HS-5 (cell line): ENCODE results near the gene SIK3.

Experiments used
- DNase-seq: peaks from one replicate; pipeline ENCODE4 v3.0.0-alpha.2; 2012; ENCODE audit warnings: low read depth

Gene SIK3

DNA sequence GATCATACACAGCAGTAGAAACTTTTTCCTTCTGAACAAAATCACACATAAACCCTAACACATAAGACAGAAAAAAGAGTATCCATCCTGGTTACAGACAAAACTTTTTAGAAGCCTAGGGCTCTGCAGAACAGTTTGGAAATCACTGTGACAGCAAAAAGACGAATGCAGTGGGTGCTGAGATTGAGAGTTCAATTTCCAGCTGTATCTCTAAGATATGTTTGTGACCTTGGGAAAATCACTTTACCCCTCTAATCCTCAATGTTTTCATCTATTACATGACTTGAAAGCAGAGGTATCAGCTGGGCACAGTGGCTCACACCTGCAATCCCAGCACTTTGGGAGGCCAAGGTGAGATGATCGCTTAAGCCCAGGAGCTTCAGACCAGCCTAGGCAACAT lies 128.5 kb downstream of the SIK3 start:
- no peak for DNase-seq

DNA sequence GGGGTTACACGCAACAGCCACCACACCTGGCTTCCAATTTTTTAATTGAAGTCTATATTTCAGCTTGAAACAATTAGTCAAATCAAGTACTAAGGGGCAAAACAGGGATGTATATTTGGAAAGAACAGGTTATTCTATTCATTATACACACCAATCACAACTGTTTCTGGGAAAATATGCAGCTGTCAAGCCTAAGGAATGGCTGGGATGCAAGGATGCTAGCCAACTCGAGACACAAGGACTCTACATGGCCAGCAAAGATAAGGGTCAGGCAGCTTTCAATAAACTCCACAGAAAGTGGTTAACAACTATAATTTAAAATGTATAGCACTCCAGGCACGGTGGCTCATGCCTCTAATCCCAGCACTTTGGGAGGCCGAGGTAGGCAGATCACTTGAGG lies 134.0 kb downstream of the SIK3 start:
- DNase-seq, result no peak

DNA sequence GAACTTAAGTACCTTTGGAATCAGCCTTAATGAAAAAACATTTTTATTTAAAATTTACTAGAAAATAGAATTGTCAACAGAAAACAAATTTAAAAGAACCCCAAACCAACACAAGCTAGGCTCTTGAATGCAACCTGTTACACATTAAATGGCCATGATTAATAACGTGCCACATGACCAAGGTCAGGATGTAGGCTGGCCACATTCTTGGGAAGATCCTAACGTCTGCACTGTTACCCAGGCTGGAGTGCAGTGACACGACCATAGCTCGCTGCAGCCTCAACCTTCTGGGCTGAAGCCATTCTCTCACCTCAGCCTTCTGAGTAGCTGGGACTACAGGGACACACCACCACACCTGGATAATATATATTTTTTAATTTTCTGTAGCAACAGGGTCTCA lies 134.4 kb downstream of the SIK3 start:
- DNase-seq, result no peak

DNA sequence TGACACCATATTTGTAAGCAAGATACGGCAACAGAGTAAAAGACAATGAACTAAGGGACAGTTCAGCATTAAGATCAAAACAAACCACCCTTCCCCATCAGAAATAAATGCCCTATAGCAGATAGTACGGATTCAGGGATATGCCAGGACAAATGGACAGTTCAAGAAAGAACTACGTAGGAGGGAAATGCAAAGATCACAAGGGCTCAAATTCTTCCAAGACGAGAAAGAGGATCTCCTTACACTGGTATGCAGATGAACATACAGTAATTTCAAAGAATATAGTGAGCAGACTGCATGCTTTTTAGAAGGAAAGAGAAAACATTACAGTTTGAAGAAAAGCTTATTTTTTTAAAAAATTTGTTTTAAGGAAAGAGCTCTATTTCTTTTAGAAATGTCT lies 136.1 kb downstream of the SIK3 start:
- DNase-seq, result no peak

DNA sequence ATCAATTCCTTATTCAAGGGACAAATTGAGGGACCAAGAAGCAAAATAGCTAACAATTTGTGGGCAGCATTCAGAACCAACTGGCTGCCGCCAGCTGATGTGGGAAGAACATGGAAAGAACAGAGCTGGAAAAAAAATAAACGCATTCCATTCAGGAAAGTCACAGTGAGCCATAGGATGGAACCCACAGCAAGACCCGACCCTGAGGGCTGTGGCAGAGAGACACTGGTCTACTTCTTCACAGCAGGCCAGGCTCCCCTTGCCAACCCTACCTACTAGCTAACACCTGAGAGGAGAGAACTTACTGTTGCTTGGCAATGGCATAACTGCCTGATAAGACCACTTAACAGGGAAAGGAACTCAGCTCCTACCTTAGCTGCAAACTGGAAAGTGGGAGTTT lies 137.3 kb downstream of the SIK3 start:
- peak; percentile 52 for DNase-seq

DNA sequence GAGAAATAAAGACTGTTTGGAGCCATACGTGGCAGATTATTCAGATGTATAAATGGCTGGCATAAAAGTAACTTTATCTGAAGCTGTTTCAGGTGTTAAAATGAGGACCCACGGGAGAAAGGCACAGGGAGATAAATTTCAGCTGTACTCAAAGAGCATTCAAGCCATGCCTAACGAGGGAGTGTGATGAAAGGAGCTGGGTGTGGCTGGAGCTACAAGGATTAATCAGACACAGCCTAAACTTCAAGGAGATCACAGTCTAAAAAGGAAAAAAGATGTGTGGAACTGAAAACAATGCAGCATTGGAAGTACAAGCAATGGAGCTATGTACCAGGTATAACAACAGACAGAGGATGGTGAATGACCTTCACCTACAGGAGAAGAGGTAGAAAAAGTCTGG lies 140.0 kb downstream of the SIK3 start:
- no peak for DNase-seq

DNA sequence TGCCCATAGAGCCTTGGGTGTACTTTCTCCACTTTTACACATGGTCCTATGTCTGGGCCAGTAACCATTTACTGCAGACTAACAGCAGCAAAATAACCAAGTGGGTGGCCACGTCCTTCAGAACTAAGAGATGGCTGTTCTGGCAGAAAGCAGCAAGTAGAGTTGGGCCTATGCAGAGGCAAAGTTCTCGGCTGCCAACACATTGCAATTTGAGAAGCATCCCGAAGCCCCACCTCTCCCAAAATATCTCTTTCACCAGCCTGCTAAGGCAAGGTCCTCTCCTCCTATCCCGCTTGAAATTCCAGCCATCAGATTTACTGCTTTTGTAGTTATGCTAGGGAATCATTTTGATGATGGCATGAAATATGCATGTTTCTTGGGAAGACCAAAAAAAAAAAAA lies 142.3 kb downstream of the SIK3 start:
- no peak for DNase-seq

DNA sequence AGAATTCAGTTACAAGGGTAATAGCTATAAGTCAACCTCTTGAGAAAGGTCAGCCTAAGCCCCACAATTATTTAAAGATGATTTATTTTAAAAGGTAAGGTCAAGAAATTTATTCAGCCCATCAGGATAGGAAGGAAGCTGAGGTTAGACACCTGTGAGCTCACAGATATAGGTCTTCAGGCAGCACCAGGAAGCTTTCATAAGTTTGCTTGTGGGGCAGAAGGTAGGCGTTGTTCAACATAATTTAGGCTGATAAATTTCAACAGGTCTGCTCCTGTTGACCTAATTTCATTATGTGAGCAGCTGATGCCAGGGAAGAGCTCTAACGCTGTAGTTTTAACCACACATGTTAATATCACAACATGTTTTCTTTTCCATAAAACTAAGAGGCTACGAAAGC lies 142.7 kb downstream of the SIK3 start:
- no peak for DNase-seq

DNA sequence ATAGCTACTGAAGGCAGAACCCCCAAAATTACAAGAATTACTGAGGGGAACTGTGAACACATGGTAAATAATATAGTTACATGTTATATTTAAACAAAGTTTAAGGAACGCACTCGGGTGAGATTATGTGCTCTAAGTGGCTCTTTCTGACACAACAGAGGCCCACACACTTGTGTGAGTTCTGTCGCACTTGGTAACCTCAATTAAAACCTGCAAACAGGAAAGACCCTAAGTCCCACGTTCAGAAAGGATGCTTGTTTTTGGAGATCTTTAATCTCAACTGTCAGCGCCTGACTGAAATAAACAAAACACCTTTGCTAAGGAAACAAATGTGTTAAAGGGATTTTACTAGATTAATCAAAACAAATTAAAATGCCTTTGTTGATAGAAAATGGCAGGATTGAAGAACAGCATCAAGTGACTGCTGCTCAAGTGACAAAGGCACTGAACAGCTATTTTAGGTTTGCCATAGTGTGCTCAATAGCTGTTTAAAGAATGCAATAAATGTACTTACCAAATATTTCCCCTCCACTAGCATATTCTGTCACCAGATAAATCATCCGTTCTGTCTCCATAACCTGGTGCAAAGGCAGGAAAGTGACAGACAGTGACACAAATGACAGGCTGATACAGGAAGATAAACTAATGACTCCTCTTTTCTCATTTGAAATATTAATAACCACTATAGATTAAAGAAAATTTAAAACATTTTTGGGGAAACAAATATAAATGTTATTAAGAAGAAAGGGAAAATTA lies 144.5 kb downstream of the SIK3 start:
- DNase-seq, result no peak

DNA sequence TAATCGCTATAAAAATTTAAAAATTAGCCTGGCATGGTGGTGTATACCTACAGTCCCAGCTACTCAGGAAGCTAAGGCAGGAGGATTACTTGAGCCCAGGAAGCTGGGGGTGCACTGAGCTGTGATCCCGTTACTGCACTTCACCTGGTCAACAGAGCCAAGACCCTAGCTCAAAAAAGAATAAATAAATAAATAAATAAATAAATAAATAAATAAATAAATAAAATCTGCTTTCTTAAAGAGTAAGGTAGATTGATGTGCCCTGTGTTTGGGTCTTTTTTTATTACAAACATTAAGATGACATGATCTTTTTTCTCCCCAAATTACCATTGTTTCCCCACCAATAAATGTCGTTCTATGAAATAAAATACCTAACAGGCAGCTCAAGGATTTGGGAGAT lies 146.5 kb downstream of the SIK3 start:
- DNase-seq, result no peak

DNA sequence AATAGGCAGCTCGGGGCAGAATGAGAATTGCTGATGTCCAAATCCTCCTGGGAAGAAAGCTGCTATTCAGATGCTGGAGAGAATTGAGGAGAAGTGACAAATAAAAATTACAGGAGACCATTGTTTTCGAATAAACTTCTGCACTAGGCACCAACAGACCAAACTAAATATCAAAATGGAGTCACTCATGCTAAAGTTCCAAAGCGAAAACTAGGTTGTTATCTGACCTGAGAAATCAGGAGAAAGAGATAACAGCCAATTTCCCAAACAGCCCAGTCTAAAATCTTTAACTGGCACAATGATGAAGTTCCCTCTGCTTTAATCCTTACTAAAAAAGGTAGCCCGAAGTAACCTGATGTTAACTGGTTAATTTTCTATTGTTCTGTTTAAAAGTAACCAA lies 148.0 kb downstream of the SIK3 start:
- DNase-seq, result no peak

DNA sequence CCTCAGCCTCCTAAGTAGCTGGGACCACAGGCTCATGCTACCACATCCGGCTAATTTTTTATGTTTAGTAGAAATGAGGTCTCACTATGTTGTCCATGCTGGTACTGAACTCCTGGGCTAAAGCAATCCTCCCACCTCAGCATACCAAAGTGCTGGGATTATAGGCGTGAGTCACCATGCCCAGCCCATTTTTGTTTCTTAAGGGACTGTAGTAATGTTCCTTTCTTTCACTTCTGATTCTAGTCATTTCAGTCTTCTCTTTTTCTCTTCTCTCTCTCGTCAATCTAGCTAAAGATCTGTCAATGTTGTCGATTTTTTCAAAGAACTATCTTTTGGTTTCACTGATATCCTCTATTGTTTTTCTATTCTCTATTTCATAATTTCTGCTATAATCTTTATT lies 149.8 kb downstream of the SIK3 start:
- peak; percentile 29 for DNase-seq

DNA sequence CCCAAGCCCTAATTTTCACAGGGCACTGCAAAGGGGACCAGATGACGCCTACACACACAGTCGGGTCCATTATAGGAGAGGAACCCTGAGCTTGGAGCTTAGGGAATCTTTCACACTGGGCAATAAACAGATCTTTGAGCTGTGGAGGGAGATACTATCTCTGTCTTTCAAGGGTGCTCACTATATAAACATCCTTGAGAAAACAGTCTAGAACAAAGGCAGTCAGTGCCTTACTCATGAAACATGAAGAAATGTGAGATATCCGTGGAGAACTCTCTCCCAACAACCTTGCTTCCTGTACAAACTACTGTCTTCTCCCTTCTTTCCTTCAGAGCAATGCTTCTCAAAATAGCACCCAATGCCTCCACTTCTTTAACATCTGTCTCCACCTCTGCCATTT lies 151.8 kb downstream of the SIK3 start:
- DNase-seq, result no peak

DNA sequence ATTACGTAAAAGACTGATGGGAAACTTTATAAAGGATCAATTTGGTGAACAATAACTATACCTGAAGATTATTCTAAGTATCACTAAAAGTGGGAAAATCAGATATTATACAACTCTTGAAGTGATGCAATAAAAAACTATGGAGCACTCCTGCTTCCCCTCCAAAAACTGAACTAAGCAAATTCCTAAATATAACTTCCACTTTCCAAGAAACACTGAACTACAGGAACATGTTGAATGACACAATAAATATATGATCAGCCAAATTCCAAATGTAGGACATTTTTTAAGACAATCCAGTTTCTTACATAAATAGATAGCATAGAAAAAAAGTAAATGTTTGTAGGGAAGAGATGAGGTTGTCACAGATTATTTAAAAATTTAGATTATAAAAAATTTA lies 158.7 kb downstream of the SIK3 start:
- DNase-seq, result no peak

DNA sequence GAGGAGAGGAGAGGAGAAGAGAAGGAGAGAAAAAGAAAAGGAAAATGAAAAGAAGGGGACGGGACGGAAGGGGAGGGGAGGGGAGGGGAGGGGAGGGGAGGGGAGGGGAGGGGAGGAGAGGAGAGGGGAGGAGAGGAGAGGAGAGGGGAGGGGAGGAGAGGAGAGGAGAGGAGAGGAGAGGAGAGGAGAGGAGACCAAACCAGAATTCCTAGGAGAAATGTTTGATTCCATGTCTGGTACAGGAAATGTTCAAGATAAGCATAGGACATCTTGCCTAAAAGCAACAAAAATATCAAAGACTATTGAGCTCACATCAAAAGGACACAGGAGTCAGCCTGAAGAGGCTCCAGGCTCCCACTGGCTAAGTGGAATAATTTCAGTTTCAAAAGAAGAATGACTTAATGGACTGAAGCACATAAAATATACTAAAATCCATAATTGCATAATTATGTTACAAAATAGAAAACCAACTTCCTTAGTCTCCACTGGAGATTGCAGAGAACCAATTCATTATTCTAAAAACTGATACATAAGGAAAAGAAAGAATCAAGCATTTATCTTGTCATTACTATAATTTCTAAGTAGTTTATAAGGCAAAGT lies 159.7 kb downstream of the SIK3 start:
- no peak for DNase-seq

DNA sequence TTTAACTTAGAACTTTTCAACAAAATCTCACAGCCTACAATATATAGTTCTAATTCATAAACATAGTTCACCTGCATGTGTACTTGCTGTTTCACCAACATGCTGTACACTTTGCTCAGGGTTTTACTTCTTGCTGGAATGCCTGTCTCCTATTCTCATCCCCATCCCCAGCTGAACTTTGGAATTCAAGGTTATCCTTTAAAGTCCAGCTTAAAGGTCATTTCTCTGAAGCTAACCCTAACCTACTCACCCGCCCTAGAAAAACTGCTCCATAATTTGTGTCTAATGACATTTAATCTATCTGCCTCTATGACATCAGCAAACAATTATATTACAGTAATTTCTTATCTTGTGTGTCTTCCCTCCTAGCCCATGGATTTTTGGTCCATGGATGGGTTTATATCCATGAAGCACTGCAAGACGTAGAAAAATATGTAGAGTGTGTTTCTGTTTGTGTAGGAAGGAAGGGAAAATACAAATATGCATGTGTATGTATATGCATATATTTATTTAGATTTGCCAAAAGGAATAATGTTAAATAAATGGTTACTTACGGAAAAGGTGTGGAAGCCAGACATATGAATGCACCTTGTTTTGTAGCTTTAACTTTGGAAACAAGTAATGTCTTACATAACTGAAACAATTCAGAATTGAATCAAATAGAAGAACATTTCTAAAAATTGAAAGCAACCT lies 161.3 kb downstream of the SIK3 start:
- DNase-seq, result no peak

DNA sequence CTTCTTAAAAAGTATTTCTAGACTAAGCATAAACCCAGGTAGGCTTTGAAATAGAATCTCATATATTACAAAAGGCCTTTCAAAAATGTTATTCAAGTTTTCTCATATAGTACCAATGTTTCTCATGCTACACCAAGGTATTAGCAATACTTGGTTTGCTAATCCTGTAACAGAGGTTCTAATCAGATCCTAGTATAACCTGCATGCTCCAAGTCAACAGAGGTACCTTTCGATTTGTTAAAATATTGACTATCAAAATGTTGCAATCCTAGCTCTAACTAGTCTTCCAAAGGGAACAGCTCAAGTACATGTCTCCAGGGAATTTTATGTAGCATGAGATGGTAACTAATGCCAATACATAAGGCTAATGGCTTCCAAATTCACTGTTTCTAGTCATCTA lies 162.7 kb downstream of the SIK3 start:
- DNase-seq, result no peak

DNA sequence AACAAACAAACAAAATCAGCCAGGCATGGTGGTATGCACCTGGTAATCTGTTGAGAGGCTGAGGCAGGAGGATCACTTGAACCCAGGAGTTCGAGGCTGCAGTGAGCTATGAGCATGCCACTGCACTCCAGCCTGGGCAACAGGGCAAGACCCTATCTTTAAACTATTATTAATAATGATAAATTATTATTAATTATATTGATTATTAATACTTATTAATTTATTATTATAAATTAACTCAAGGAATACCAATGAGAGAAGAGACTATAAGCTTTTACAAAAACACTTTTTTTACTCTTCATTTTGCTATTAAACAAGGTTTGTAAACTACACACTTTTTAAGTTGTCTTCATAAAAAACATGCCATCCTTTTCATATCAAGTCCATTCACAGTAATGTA lies 163.1 kb downstream of the SIK3 start:
- DNase-seq, result no peak

DNA sequence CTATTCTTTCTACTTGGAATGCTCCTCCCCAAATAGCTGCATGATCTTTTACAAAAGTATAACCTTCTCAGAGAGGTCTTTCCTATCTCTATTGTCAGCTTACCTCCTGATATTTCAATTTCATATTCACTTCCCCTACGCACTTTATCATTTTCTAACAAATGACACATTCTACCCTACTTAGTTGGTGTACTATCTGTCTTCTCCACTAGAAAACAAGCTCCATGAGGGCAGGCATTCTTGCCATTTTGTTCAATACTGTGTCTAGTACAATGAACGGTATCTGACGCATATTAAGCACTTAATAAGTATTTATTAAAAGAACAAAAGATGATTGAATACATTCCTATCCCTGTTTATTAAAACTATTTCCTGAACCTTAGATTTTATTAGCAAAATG lies 164.3 kb downstream of the SIK3 start:
- no peak for DNase-seq

DNA sequence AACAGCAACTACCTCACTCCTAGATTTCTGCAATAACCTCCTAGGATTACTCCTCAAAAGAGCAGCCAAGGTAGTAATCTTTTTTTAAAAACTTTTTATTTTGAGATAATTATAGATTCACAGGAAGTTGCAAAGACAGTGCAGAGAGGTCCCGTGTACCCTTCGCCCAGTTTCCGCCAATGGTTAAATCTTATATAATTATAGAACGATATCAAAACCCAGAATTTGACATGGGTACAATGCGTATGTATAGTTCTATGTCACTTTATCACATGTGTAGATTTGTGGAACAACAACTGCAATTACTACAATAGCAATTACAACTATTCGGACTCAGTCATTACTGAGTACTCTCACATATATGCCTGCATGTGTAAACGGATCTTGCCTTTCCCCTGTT lies 166.0 kb downstream of the SIK3 start:
- no peak for DNase-seq

DNA sequence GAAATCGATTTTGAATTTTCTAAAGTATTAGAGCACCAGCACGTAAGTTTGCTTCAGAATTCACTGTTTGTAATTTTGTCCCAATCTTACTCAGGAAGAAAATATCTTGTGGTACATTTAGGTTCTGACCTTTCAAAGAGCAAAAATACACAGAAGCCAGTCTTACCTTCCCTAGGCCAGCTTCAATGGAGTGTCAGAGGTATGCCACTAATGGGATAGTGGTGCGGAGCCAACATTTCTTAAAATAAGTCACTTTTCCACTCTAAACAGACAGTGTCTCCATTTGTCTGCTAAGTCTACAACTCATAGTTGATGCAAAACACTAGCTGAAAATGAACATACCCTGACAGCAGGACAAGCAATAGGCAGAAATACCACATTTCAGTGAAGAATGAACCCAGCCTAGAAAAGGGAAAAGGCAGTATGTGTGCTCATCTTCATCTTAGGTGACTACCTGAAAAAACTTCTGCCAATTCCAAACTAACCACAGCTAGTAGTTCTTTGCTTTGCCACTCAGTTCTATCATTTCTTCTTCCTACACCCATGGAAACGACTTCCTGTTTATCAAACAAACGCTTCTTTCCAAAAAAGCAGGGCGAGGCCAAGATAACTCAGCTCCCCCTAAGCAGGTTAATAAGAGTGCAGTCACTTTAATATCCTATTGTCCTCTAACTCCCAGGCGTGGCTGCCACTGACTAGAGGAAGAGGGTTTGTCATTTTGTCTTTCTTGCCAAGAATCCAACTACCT lies 166.8 kb downstream of the SIK3 start:
- no peak for DNase-seq

DNA sequence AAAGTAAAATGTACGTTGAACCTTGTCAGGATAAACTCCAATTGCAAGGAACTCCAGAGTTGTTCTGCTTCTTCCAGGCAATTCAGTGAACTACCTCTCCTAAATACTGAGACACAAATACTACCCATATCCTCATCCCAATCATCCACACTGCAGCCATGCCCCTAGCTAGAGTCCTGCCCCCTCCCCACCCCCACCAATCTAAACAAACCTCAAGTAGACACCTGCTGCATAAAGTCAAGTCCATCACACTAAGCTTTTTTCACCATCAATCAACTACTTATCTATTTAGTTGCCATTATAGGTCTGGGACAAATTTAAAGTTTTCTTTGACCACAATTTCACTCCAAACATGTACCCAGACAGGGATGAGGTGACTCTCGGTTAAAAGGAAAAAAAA lies 167.6 kb downstream of the SIK3 start:
- no peak for DNase-seq

DNA sequence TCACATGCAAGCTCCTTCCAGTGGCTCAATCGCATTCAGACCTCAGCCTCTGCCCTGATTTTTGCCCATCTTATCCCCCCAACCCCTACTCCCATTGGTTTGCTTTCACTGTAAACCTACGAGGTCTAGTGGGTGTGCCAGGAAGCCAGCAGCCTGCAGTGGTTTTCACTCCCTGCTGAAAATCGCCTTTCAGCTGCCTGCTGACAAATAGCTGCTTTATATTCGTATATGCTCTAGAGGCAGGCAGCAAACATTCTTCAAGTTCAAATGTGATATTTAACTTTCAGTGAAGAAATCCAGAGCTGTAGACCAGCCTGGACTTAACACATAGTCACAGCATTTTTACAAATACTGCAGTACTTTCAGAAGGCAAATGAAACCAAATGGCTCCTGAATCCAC lies 168.1 kb downstream of the SIK3 start:
- no peak for DNase-seq
